ENCODE data around the gene RIT2.

DNA sequence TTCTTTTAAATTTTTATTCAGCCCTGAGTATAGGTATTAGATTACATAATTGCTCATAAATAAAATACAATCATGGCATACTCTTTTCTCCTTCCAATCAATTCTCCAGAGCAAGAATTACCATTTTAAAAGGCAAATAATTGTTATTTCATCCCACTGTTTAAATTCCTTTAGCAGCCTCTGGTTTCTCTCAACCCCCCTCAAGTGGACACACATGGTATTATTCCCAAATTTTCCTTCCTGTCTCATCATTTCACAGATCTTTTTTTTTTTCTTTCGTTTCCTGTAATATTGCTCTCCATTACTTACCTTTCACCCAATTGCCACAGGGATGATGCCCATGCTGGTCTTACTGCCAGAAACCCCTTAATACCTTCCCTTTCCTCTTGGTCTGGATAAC is 385.2 kb downstream of the RIT2 start:
- TF ChIP-seq, protein P1, sequence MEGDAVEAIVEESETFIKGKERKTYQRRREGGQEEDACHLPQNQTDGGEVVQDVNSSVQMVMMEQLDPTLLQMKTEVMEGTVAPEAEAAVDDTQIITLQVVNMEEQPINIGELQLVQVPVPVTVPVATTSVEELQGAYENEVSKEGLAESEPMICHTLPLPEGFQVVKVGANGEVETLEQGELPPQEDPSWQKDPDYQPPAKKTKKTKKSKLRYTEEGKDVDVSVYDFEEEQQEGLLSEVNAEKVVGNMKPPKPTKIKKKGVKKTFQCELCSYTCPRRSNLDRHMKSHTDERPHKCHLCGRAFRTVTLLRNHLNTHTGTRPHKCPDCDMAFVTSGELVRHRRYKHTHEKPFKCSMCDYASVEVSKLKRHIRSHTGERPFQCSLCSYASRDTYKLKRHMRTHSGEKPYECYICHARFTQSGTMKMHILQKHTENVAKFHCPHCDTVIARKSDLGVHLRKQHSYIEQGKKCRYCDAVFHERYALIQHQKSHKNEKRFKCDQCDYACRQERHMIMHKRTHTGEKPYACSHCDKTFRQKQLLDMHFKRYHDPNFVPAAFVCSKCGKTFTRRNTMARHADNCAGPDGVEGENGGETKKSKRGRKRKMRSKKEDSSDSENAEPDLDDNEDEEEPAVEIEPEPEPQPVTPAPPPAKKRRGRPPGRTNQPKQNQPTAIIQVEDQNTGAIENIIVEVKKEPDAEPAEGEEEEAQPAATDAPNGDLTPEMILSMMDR (IDR thresholded peaks at IDR 0.05): peak in 1 of 3 experiments; percentile 21
- TF ChIP-seq POLR2A (IDR thresholded peaks at IDR 0.05; ENCODE audit: low read depth) (no peak), POLR2AphosphoS5 (IDR thresholded peaks at IDR 0.05) (no peak)

All from esophagus muscularis mucosa (tissue), 3 donors.